HS-27A (cell line): ENCODE data around the gene ITLN2.
"Not testable (repeated sequence)": the region's sequence is repeated elsewhere in the genome, so short reads cannot be mapped to it uniquely, and the experiment has no call there.

Experiments
- DNase-seq: peaks from one replicate; pipeline ENCODE4 v3.0.0-alpha.2; 2012; ENCODE audit warnings: low read depth, missing footprints

Gene ITLN2

DNA sequence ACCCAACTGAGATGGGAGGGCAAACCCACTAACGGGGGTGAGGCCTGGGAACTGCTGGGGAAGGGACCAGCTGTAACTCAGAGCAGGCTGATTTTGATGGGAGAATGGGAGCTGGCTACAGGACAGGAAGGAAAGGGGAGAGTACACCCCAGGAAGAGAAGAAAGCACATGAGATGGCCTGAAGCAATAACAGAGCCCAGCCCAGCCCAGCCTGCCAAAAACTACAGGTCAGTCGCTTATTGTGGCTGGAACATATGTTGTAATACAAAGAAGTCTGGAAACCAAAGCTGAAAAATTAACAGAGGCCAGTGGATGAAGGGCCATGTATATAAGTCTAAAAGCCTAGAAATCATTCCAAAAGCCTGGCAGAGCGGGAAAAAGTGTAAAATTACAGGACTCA is 1.6 kb downstream of the ITLN2 start:
- DNase-seq, result no peak

DNA sequence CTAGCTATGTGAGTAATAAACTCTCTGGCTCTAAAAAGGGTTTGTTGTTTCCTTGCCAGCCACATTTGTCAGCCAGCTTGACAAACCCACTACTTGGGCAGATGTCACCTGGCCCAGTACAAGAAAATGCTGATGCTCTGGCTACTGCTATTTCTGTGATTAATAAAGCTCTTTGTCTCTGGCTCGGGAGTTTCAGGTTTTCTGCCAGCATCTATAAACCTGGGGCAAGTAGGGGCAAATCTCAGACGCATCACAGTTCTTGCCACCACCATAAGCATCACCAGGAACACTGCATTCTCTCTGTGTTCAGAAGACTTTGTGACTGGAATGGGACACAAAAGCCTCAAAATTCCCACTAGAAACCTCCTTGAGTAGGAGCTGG is 2.5 kb downstream of the ITLN2 start:
- no peak for DNase-seq

DNA sequence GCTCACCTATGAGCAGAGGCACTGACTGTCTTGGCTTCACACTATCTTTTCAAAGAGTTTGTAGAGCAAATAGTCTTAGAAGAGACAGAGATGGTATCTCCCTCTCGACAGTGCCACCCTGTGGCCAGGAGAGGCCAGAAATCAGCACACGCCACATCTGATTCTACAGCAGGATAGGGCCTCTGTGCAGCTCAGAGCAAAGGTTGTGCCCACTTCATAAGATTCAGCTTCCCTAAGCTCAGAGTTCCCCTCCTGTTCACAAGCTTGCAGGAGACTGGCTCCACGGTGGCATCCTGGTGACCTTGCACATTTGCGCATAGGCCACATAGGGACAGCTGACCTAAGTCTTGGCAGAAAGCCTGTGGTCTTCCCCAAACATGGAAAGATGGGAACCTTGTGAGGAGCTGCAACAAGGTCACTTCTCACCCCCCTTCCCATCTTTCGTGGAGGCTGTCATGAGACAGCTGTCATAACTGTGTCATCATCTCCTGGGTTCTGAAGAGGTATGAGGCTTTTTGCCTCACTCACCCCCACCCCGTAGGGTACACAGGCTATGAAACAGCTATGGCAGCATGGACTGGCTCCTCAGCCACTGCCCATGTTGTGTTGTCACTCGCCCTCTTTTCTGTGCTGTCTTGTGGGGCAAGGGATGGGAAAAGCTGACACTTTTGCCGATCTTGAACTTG is 3.0 kb downstream of the ITLN2 start:
- no peak for DNase-seq

DNA sequence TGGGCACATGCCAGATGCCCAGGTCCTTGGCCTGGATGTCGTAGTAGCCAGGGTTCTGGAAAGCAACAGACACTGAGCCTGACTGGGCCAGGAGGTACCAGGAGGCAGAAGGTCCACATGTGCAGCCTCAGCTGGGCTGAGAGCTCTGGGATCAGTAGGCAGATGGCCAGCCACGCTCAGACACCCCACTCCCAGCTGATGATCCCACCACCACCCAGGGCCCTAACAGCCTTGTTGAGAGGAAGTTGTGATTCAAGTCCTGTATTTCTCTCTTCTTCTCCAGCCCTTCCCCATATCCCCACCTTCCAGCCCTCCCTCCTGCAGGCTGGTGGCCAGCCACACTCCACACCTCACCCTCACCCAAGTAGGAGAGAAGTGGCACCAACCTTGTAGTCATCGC is 4.0 kb downstream of the ITLN2 start:
- no peak for DNase-seq

DNA sequence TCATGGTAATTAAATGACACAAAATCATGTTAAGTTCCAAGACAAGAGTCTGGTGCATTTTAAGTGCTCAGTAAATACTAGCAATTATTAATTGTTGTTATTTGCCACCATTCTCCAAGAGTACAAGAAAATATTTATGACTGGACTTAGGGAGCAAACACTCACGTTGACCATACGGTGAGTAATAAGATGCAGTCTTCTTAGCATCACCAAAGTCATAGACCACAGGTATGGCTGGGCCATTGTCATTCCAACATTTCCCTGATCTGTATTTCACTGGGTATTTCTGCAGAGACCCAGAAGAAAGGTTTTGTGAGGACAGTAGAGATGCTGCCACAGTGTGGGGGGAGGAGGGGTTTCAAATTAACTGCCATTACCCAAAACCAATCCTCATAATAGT is 4.7 kb downstream of the ITLN2 start:
- DNase-seq, result no peak

DNA sequence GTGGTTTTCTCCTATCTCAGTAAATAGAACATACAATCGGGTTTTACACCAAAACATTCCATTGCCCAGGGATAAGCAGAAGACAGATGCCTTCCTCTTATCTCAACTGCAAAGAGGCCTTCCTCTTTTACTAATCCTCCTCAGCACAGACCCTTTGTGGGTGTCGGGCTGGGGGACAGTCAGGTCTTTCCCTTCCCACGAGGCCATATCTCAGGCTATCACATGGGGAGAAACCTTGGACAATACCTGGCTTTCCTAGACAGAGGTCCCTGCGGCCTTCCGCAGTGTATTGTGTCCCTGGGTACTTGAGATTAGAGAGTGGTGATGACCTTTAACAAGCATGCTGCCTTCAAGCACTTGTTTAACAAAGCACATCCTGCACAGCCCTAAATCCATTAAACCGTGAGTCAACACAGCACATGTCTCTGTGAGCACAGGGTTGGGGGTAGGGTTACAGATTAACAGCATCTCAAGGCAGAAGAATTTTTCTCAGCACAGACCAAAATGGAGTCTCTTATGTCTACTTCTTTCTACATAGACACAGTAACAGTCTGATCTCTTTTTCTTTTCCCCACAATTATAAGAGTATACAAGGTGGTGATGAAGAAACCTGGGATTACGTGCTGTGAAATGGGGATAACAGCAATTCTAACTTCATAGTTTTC is 5.3 kb downstream of the ITLN2 start:
- not testable (repeated sequence) for DNase-seq

DNA sequence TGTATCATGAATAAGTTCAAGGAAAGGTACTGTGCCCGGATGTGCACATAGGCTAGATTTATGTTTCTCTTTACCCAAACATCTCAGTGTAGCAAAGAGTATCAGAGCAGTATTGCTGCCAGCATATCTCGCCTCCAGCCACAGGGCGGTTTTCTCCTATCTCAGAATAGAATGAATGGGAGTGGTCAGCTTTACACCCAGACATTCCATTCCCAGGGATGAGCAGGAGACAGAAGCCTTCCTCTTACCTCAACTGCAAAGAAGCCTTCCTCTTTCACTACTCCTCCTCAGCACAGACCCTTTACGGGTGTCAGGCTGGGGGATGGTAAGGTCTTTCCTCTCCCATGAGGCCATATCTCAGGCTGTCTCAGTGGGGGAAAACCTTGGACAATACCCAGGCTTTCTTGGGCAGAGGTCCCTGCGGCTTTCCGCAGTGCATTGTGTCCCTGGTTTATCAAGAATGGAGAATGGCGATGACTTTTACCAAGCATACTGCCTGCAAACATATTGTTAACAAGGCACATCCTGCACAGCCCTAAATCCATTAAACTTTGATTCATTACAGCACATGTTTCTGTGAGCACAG is 7.3 kb downstream of the ITLN2 start:
- not testable (repeated sequence) for DNase-seq

DNA sequence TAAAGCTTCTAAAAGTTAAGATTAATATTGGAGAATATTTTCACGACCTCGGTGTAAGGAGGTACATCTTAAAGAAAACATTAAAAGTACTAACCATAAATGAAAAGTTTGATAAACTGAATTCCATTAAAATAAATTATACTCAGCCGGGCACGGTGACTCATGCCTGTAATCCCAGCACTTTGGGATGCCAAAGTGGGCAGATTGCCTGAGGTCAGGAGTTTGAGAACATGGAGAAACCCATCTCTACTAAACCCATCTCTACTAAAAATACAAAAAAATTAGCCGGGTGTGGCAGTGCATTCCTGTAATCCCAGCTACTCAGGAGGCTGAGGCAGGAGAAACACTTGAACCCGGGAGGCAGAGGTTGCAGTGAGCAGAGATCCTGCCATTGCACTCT is 8.7 kb downstream of the ITLN2 start:
- DNase-seq, result not testable (repeated sequence)

DNA sequence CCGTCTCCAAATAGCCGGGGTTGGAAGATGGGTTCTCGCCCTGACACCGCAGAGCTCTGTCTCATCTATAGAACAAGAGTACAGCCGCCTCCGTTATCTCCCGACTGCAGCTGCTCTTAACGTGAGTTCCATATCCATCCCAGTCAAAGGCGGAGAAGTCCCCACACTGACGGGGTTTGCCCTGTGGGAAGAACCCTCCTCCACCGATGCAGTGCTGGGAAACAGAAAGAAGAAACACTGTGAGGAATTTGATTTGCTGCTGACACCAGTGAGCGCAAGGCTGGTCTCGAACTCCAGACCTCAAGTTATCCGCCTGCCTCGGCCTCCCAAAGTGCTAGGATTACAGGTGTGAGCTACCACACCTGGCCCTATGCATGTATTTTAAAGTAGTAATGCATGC is 9.5 kb downstream of the ITLN2 start:
- no peak for DNase-seq

DNA sequence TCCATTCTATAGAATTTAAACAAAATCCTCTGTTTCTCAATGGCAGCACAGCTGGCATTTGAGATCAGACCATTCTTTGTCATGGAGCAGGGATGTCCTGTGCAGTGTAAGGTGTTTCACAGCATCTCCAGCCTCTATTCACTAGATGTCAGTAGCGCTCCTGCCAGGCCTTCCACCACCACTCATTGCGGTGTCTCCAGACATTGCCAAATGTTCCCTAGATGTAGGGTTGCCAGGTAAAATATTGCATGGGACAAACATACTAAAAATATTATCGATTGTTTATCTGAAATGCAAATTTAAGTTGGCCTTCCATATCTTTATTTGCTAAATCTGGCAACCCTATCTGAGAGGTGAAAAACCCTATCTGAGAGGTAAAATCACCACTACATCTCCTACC is 11.7 kb downstream of the ITLN2 start:
- DNase-seq, result no peak

DNA sequence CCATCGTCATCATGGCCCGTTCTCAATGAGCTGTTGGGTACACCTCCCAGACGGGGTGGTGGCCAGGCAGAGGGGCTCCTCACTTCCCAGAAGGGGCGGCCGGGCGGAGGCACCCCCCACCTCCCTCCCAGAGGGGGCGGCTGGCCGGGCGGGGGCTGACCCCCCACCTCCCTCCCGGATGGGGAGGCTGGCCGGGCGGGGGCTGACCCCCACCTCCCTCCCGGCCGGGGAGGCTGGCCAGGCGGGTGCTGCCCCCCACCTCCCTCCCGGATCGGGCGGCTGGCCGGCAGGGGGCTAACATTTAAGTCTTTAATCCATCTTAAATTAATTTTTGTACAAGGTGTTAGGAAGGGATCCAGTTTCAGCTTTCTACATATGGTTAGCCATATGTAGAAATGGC is 17.9 kb downstream of the ITLN2 start:
- DNase-seq, result not testable (repeated sequence)

DNA sequence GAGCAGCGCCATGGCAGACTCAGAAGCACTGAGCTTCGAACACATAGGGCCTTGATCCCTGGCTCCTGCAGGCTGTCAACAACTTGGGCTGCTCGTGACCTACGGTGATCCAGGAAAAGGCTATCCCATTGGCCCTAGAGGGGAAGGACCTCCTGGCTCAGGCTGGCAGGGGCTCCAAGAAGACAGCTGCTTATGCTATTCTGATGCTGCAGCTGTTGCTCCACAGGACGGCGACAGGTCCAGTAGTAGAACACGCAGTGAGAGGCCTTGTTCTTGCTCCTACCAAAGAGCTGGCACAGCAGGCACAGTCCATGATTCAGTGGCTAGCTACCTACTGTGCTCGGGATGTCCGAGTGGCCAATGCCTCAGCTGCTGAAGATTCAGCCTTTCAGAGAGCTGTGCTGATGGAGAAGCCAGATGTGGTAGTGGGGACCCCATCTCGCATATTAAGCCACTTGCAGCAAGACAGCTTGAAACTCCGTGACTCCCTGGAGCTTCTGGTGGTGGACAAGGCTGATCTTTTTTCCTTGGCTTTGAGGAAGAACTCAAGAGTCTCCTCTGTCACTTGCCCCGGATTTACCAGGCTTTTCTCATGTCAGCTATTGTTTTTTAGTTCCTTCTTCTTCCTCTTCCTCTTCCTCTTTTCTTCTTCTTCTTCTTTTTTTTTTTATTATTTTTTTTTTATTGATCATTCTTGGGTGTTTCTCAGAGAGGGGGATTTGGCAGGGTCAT is 18.9 kb downstream of the ITLN2 start:
- DNase-seq, result no peak

DNA sequence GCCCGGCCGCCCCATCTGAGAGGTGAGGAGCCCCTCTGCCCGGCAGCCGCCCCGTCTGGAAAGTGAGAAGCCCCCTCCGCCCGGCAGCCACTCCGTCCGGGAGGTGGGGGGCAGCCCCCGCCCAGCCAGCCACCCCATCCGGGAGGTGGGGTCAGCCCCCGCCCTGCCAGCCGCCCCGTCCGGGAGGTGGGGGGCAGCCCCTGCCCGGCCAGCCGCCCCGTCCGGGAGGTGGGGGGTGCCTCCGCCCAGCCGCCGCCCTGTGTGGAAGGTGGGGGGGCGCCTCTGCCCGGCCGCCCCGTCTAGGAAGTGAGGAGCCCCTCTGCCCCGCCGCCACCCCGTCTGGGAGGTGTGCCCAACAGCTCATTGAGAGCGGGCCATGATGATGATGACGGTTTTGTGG is 21.3 kb downstream of the ITLN2 start:
- not testable (repeated sequence) for DNase-seq

DNA sequence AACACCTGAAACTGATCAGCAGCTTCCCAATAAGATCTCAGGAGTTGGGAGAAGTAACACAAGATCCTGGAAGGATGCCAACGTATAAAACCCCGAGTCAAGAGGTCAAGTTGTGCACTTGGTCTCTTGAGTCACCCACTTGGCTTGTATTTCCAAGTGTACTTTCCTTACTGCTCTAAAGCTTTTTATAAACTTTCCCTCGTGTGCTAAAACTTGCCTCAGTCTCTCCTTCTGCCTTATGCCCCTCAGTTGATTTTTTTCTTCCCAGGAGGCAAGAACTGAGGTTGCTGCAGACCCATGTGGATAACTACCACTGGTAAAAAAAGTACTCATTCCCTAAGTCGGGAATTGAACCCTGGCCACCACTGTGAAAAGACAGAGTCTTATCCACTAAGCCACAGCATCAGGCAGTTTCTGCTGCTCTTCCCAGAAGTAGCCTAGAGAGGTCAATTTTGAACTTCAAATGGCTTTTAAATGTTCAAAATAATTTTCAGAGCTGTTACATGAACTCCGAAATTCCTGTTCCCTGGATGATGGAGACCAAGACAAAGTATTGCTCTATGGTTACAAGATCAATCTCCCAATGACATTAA is 28.9 kb downstream of the ITLN2 start:
- DNase-seq, result no peak

DNA sequence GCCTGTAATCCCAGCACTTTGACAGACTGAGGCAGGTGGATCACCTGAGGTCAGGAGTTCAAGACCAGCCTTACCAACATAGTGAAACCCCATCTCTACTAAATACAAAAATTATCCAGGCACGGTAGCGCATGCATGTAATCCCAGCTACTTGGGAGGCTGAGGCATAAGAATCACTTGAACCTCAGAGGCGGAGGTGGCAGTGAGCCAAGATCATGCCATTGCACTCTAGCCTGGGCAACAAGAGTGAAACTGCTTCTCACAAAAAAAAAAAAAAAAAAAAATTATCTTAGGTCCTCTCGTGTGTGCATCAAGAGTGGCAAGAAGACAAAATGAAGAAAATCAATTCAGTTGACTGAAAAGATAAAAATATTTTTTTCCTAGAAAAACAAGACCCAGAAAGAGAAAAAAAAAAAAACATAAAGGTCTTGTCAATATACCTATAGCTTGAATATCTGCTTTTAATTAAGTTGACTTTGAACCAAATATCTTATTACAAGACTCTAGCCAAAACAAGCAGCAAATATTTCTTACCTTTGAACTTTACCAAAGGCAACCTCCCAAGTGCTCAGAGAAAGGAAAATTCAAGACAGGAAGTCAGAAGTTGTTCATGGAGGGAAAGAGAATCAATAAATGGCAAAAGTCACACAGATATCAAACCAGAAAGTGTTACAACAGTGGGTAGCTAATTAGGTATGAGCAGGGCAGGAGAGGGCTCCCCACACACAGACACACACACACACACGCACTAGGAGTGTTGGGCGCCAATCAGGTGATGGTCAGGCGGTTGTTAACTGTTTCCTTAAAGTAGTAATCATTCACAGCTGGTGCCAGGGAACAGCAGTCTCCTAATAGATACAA is 29.6 kb downstream of the ITLN2 start:
- DNase-seq, result no peak

DNA sequence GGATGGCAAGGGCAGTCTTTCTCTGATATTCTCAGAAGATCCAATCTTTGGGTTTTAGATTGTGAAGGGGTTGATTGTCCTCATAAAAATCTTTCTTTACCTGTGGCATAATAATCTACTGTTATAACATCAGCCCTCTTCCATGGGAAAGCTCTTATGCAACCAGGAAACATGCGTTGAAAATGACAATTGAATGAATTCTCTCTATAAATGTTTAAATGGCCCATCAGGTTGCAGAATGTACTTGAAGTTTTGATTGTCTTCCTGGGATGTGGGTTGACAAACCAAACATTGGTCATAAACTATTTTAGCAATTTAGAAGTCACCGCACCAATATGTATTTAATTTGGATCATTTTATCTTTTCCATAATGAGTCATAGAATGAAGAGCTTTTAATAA is 37.9 kb downstream of the ITLN2 start:
- DNase-seq, result no peak

DNA sequence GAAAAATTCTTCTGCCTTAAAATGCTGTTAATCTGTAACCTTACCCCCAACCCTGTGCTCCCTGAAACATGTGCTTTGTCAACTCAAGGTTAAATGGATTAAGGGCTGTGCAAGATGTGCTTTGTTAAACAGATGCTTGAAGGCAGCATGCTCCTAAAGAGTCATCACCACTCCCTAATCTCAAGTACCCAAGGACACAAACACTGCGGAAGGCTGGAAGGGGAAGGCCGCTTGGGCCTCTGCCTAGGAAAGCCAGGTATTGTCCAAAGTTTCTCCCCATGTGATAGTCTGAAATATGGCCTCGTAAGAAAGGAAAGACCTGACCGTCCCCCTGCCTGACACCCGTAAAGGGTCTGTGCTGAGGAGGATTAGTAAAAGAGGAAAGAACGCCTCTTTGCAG is 41.4 kb downstream of the ITLN2 start:
- not testable (repeated sequence) for DNase-seq

DNA sequence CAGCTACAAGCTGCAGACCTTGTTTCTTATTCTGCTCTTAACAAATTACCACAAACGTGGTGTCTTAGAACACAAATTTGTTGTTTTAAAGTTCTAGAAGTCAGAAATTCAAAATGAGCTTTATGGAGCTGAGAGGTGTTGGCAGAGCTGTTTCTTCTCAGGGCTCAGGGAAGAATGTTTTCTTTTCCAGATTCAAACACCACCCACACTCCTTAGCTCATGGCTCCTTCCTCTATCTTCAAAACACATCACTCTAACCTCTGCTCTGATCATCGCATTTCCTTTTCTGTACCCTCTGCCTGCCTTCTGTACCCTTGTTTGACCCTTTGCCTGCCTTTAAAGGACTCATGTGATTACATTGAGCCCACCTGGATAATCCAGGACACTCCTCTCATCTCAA is 42.7 kb downstream of the ITLN2 start:
- no peak for DNase-seq

DNA sequence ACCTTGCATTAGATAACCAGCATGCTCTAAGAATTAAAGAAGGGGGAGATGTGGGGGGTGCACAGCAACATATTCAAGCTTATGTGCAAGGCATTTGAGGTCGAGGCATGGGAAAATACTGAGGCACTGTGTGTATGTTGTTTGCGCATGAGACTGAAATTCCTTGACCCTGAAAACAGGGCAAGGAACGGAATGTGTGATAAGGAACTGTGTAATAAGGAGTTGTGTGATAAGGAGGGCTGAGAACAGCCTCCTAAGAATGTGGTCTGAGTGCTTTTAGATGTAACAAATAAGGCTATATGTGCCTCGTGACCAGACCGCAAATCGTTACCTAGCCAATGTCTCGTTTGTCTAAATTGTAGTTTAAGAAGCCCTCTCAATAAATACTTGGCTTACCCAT is 43.2 kb downstream of the ITLN2 start:
- DNase-seq, result no peak

DNA sequence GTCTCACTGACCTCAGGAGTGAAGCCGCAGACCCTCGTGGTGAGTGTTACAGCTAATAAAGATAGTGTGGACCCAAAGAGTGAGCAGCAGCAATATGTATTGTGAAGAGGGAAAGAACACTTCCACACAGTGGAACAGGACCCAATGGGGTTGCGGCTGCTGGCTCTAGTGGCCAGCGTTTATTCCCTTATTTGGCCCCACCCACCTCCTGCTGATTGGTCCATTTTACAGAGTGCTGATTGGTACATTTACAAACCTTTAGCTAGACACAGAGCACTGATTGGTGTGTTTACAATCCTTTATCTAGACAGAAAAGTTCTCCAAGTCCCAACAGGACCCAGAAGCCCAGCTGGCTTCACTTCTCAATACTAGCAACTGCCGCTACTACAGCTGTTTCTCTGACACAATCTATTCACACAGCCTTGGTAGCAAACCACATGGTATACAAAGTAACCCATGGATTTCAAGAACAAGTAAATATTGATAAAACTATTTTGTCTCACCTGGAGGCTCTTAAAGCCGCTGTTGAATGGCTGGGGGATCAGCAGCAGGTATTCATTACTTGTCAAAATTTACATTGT is 44.3 kb downstream of the ITLN2 start:
- DNase-seq, result no peak

DNA sequence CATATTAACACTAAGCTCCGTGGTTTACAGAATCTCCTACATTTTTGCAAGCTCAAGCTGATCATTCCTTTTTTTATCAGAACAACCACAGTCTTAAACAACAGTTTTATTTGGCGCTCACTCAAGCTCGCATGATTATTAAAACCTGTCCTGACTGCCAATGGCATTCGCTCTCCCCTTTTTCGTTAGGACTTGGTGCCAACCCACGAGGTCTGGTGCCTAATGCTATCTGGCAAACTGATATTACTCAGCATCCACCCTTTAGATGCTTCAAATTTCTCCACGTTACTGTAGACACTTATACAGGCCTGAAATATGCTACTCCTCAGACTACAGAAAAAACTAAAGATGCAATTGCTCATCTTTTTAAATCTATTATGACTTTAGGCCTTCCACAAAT is 46.6 kb downstream of the ITLN2 start:
- DNase-seq, result no peak
